Stimulated activated CD8-positive, alpha-beta memory T cell treated with anti-CD3 and anti-CD28 coated beads, Interleukin-2, amount 100 ng/mL, for 48 hours (primary cell): Measurements from ENCODE around the gene DNMT3A.

ENCODE experiments used
- DNase-seq, 2 donors: peaks; one replicate each; pipeline ENCODE4 v3.0.0-alpha.2; 2020; ENCODE audit warnings: low read depth in 2 of 2

The DNMT3A gene

GRCh38 chr2:25326326-25327013 lies 15.3 kb downstream of the DNMT3A start:
- DNase-seq, result no peak

GRCh38 chr2:25324905-25325592 lies 16.7 kb downstream of the DNMT3A start:
- DNase-seq, result no peak

DNA sequence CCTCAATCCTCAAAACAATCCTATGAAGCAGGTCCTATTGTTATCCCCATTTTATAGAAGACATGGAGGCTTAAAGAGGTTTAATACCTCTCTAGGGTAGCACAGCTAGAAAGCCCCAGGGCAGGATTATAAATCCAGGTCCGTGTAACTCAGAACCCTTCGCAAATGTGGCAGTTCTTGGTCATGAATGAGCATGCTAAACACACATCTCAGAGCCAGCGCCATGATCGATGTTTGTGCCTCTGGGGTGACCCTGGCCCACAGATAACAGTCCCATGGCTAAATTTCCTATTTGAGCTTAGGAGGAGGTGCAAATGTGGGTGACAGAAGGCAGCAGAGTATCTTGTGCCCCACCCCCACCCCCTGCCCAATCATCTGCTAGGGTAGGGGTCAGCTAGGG lies 17.5 kb downstream of the DNMT3A start:
- no peak for DNase-seq

- no peak for DNase-seq
These were observed 18.0 kb downstream of the DNMT3A start for GRCh38 chr2:25323610-25324189.

DNA sequence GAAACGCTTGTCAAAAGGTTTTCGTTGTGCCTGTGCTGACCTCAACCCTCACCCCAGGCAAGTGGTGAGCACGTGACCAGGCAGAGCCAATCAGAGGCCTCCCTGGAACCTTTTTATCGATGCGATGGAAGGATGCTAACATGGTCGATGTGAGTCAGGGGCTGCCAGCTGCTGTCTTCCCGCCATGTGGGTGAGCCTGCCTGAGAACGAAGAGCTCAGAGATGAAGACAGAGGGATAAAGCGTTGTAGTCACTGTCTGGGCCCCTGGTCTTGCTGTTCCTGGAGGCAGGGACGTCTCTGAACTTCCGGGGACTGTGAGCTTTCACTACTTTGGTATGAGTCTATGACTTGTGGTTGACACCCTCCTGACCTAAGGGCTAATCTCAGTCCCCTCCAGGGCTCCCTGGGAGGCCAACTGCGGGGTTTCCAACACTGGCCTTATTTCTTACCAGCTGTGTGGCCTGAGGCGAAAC lies 18.6 kb downstream of the DNMT3A start:
- DNase-seq, result peak in 1 of 2 donors; percentile 56

DNA sequence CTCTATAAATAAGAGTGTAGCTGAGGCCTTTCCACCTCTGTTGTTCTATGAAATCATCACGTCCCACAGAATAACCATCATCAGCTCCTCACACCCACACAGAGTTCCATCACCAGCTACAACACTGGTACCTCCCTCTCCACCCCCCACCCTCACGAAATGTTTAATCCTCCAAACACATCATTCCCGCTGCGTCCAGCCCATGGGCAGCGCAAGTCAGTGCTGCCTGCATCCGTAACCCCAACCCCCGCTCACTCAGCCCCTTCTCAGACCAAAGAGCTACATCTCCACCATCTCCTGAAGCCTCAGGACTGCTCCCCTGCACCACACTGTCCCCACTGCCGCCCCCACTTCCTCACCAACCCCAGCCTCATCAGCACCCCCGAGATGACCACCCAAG lies 19.4 kb downstream of the DNMT3A start:
- DNase-seq, result no peak

- DNase-seq, result no peak
These were observed 21.6 kb downstream of the DNMT3A start for GRCh38 chr2:25320077-25320476.

DNA sequence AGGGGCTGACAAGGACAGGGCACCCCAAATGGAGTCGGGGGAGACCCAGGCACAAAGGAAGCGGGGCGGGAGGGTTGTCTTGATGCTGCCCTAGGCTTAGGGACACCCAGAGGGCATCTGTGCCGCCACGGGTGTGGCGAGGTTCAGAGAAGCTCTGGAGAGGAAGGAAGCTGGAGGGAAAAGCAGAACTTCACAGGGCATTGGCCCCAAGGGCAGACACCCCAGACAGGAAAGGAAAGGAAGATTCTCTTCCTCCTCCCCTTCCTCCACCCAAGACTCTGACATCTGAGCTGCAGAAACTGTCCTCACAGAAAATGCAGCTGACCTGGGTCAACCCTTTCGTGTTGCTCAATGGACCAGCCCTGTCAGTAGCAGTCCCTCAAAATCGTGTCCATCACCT lies 25.6 kb downstream of the DNMT3A start:
- no peak for DNase-seq

DNA sequence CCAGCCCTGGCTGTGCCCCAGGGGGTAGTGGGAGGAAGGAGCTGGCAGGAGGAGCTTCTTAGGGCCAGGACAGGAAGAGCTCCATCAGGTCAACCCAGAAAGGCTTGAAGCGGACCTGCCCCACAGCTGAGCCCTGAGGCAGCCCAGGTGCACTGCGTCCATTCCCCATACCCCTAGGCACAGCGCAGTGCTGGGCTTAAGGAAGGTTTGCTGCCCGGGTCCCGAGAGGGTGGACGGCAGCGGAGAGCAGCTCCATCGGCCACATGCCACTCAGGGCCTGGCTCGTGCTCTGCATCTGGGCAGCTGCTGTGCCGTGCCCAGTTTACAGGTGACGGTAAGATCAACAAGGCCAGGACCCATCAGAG lies 26.4 kb downstream of the DNMT3A start:
- DNase-seq, result no peak

DNA sequence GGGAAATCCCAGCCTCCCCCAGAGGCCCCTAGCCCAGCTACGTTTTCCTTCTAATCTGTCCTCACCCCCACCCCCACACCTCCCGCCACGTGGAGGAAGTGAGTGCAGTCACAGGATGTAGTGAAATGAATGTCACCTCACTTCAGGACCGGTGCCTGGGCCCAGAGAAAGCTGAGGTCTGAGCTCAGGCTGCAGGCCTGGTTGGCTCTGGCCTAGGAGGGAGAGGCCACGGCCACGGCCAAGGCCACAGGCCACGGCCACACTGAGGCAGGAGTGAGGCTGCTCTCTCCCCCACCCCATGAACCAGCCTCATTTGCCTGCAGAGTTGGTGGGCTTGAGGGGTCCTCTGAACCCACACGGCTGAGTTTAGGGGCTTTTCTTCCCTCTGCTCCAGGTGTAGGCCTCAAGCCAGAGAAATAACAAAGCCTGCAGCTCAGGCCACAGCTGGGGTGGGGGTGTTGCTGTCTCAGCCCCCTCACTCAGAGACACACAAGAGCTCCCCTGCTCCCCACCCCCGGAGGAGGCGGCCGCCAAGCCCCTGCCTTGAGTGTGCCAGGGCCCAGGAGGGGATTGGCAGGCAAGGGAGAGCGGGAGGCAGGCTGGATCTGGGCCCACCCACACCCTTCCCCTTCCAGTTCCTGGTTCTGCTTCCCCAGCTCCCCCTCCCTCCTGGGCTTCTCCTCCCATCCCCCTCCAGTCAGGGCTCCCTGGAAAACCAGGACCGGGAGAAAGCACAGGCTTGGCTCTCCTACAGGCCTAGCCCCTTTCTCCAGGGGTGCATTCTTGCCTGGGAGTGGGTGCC lies 27.0 kb downstream of the DNMT3A start:
- DNase-seq, result peak; percentile 86 to 92

GRCh38 chr2:25313711-25314513 lies 27.8 kb downstream of the DNMT3A start:
- no peak for DNase-seq

DNA sequence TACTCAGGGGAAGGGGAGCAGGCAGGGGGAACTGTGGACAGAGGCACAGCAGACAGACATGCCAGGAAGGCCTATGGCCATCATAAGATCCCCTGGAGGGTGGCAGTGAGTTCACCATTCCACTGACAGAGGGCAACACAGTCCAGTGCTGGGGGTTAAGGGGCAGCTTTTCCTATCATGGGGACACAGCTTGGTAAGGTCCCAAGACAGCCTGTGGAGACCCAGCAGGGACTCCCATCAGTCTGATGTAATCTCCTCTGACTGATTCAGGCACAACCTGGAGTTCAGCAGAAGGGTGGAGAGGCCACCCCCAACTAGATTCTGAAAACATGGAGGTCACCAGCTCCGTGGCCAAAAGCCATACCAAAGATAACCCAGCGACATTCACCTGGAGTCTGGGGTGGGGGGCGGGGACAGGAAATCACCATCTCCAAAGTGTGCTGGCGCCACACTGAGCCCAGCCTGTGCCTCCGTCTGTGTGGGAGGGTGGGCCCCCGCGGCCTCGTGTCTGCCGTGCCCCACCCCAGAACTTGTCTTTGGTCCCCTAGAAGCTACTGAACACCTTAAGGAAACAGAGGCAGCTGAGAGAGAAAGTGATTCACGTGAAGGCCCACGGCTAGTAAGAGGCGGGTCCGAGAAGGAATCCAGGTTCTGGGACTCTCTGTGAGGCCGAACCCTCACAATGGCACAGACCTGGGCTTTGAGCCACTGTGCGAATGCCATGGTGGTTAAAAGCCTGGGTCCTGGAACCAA lies 28.6 kb downstream of the DNMT3A start:
- DNase-seq, result no peak

GRCh38 chr2:25311865-25312575 lies 29.7 kb downstream of the DNMT3A start:
- DNase-seq, result no peak

- no peak for DNase-seq
These were observed 30.5 kb downstream of the DNMT3A start for GRCh38 chr2:25310965-25311864.

- DNase-seq, result no peak
These were observed 31.1 kb downstream of the DNMT3A start for GRCh38 chr2:25310709-25310964.

DNA sequence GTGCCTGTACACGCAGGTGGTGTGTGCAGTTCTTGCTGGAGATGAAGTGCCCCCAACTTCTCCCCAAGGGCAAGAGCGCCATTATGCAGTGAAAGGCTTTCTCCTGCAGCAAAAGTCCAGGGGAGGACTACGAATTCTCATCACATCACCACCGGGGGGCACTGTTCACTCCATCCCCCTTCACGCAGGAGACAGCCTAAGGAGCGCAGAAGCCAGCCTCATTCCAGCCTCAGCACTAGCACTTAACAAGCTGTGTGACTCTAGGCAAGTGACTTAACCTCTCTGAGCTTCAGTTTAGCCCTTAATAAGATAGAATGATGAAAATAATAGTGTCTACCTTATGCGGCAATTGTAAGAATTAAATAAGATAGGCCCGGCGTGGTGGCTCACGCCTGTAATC lies 32.3 kb downstream of the DNMT3A start:
- DNase-seq, result peak in 1 of 2 donors; percentile 55

DNA sequence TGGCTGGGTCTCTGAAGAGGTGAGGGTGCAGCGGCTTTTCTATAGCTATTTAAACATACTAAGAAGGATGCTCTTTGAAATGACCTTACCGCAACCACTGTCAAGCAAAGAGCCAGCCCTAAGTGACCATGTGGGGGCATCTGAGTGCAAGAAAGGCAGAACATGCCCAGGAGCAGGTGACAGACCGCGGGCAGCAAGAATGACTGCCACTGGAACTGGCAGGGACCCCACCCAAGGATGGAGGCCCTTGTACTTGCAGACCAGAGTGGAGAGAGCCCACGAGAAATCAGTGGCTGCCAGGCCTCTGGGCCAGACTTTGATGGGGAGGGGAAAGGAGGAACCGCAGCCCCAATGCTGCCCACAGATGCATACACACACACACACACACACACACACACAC lies 33.1 kb downstream of the DNMT3A start:
- DNase-seq, result no peak

GRCh38 chr2:25307949-25308557 lies 33.7 kb downstream of the DNMT3A start:
- no peak for DNase-seq
